GM19463 (cell line): ENCODE data around the gene NXPH1.

Experiments used
- ATAC-seq: cut with Tn5 transposase; IDR thresholded peaks from one replicate; pipeline ENCODE4 v1.9.1; 2021; ENCODE audit warnings: mild to moderate bottlenecking, moderate library complexity; ENCODE audit not compliant: unreplicated experiment

The NXPH1 gene

GRCh38 chr7:8783229-8783628 lies 349.8 kb downstream of the NXPH1 start:
- no peak for ATAC-seq

- no peak for ATAC-seq
Observed at GRCh38 chr7:8785081-8785480, 351.7 kb downstream of the NXPH1 start.

- ATAC-seq = no peak
Observed at GRCh38 chr7:8800986-8801385, 367.6 kb downstream of the NXPH1 start.
